Stimulated activated CD4-positive, alpha-beta T cell treated with anti-CD3 and anti-CD28 coated beads, Interleukin-12 subunit alpha, Interleukin-12 subunit beta, amount 100 ng/mL, for 24 hours (primary cell): ENCODE data around the gene TRIM67.
"Not testable (repeated sequence)": the region's sequence is repeated elsewhere in the genome, so short reads cannot be mapped to it uniquely, and the experiment has no call there.

ENCODE experiments used
- DNase-seq, 2 experiments: peaks; one replicate each; pipeline ENCODE4 v3.0.0-alpha.2; 2020; ENCODE audit warnings: low read depth in 2 of 2

TRIM67 gene

GRCh38 chr1:231158141-231158540 is 3.7 kb upstream of the TRIM67 start:
- DNase-seq = not testable (repeated sequence)

- DNase-seq = no peak
These were observed 2.5 kb upstream of the TRIM67 start for GRCh38 chr1:231159202-231159962.

- no peak for DNase-seq
These were observed 1.7 kb upstream of the TRIM67 start for GRCh38 chr1:231159963-231160761.

GRCh38 chr1:231160895-231161666 is 777 bp upstream of the TRIM67 start:
- DNase-seq = no peak

GRCh38 chr1:231162297-231162969 is 575 bp downstream of the TRIM67 start:
- DNase-seq = no peak

- DNase-seq = no peak
These were observed 1.3 kb downstream of the TRIM67 start for GRCh38 chr1:231162970-231163829.

- DNase-seq = no peak
These were observed 2.1 kb downstream of the TRIM67 start for GRCh38 chr1:231163830-231164427.

- DNase-seq = no peak
These were observed 3.5 kb downstream of the TRIM67 start for GRCh38 chr1:231165371-231165770.

- no peak for DNase-seq
These were observed 4.5 kb downstream of the TRIM67 start for GRCh38 chr1:231166398-231166797.

GRCh38 chr1:231170875-231171274 is 9.0 kb downstream of the TRIM67 start:
- DNase-seq = no peak

- no peak for DNase-seq
These were observed 9.9 kb downstream of the TRIM67 start for GRCh38 chr1:231171623-231172197.

GRCh38 chr1:231172411-231172810 is 10.6 kb downstream of the TRIM67 start:
- DNase-seq = no peak

- no peak for DNase-seq
These were observed 14.6 kb downstream of the TRIM67 start for GRCh38 chr1:231176421-231176820.

GRCh38 chr1:231177226-231177625 is 15.4 kb downstream of the TRIM67 start:
- DNase-seq = no peak

GRCh38 chr1:231177936-231178335 is 16.1 kb downstream of the TRIM67 start:
- DNase-seq = no peak

- no peak for DNase-seq
These were observed 17.1 kb downstream of the TRIM67 start for GRCh38 chr1:231178970-231179369.

GRCh38 chr1:231180034-231180433 is 18.2 kb downstream of the TRIM67 start:
- DNase-seq = no peak

- DNase-seq = no peak
These were observed 19.4 kb downstream of the TRIM67 start for GRCh38 chr1:231181271-231181670.

GRCh38 chr1:231182317-231182716 is 20.5 kb downstream of the TRIM67 start:
- no peak for DNase-seq
